Coronary artery (tissue), 2 donors: ENCODE results near the gene ZMYM3.
"Not testable (repeated sequence)": the region's sequence is repeated elsewhere in the genome, so short reads cannot be mapped to it uniquely, and the experiment has no call there.

ENCODE experiments used
- DNase-seq: peaks from one replicate; pipeline ENCODE4 v3.0.0-alpha.2; 2017; ENCODE audit warnings: low spot score
- H3K27ac ChIP-seq, 2 donors: fragments of 200-600 bp; sonication (generic); one replicate each; pipeline ENCODE4 v1.5.1; 2016 to 2019
- H3K4me3 ChIP-seq: fragments of 200-600 bp; sonication (generic); 2 replicates; pipeline ENCODE4 v1.5.1; 2016; ENCODE audit warnings: mild to moderate bottlenecking, moderate library complexity
- TF ChIP-seq, protein P1 (sequence below): fragments of 200-600 bp; sonication (generic); IDR thresholded peaks from one replicate; pipeline ENCODE4 v1.5.1; 2019; ENCODE audit warnings: antibody characterized with exemption

ZMYM3 gene

DNA sequence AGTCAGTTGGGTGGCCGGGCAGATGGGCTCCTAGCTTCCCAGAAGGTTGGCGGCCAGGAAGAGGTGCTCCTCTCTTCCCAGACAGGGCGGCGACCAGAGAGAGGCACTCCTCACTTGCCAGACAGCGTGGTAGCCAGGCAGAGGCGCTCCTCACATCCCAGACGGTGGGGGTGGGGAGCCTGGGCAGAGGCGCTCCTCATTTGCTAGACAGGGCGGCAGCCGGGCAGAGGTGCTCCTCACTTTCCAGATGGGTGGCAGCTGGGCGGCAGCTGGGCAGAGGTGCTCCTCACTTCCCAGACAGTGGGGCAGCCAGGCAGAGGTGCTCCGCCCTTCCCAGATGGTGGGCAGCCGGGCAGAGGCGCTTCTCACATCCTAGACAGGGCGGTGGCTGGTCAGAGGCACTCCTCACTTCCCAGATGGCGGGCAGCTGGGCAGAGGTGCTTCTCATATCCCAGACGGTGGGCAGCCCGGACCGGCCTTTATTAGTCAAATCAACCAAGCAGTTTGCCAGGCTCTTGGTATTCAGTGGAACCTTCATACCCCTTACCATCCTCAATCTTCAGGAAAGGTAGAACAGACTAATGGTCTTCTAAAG lies 16.0 kb upstream of the ZMYM3 start:
- TF ChIP-seq, protein P1, sequence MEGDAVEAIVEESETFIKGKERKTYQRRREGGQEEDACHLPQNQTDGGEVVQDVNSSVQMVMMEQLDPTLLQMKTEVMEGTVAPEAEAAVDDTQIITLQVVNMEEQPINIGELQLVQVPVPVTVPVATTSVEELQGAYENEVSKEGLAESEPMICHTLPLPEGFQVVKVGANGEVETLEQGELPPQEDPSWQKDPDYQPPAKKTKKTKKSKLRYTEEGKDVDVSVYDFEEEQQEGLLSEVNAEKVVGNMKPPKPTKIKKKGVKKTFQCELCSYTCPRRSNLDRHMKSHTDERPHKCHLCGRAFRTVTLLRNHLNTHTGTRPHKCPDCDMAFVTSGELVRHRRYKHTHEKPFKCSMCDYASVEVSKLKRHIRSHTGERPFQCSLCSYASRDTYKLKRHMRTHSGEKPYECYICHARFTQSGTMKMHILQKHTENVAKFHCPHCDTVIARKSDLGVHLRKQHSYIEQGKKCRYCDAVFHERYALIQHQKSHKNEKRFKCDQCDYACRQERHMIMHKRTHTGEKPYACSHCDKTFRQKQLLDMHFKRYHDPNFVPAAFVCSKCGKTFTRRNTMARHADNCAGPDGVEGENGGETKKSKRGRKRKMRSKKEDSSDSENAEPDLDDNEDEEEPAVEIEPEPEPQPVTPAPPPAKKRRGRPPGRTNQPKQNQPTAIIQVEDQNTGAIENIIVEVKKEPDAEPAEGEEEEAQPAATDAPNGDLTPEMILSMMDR: no peak
- no peak overlapping the region for H3K27ac ChIP-seq
- no peak overlapping the region for H3K4me3 ChIP-seq
- no peak for DNase-seq

DNA sequence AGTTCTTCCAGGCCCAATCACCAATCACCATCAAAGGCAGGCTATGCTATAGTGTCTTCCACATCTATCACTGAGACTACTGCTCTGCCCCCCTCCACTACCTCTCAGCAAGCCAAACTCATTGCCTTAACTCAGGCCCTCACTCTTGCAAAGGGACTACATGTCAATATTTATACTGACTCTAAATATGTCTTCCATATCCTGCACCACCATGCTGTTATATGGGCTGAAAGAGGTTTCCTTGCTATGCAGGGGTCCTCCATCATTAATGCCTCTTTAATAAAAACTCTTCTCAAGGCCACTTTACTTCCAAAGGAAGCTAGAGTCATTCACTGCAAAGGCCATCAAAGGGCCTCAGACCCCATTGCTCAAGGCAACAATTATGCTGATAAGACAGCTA lies 14.7 kb upstream of the ZMYM3 start:
- not testable (repeated sequence) for H3K27ac ChIP-seq, H3K4me3 ChIP-seq, DNase-seq

DNA sequence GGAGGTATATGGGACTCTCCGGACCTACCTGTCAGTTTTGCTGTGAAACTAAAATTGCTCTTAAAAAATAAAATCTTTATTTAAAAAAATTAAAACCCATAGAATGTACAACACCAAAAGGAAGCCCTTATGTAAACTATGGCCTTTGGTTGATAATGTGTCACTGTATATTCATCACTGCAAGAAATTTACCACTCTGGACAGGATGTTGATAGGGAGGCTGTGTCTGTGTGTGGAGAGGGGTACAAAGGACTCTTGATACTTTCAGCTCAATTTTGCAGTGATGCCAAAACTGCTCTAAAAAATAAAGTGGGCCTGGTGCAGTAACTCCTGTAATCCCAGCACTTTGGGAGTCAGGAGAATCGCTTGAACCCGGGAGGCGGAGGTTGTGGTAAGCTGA lies 2.9 kb upstream of the ZMYM3 start:
- H3K27ac ChIP-seq: no peak overlapping the region
- TF ChIP-seq, protein P1: no peak
- no peak for DNase-seq
- H3K4me3 ChIP-seq: no peak overlapping the region

DNA sequence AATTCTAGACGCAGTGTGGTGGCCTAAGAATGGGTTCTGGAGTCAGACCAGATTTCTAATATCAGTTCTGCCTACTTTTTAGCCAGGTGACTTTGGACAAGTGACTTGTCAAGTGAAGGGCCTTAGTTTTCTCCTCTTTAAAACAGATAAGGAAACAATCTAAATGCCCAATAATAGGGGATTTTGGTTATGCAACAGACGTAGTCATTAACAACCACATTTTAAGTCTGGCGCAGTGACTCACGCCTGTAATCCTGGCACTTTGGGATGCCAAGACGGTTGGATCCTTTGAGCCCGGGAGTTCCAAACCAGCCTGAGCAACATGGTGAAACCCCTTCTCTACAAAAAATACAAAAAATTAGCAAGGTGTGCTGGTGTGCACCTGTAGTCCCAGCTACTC lies 2.1 kb upstream of the ZMYM3 start:
- Histone ChIP-seq H3K4me3 (no peak overlapping the region), H3K27ac (no peak overlapping the region)
- no peak for DNase-seq
- TF ChIP-seq, protein P1: no peak

DNA sequence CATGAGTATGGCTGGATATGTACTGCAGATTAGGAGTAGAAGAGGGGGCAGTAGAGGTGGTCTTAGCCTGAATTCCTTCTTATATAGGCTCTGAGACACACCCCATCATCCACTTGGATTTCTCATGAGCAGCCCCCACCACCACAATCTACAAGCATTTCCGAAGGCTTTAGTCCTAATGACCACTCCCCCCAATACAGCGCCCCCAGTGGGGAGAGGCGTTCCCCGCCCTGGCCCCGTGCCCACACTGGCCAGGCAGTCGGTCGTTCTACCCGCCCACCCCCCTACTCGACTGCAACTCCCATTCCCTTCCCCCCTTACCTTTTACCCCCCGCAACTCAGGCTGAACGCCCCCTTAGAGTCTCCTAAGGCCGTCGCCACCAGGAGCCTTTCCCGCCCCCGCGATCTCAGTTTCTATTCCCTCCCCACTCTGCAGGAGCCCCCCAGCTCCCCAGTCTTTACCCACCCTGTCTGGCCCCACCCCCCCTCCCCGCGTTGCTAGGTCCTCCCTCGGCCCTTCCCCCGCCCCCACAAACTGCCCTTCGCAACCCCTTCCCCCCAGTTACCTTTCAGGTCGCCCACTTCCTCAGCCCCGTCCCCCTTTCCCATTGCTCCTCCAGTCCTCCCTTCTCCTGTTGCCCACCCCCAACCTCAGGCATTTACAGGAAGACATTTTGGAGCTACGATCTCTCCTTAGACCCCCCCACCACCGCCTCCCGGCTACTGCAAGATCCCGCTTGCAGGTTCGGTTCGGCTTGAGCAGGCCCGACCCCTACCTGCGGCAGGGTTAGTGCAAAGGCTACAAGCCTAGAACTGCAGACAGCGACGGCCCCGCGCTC lies 468 bp downstream of the ZMYM3 start:
- no peak for DNase-seq
- TF ChIP-seq, protein P1: peak; percentile 28
- H3K4me3 ChIP-seq: peak overlapping the region; percentile 87

DNA sequence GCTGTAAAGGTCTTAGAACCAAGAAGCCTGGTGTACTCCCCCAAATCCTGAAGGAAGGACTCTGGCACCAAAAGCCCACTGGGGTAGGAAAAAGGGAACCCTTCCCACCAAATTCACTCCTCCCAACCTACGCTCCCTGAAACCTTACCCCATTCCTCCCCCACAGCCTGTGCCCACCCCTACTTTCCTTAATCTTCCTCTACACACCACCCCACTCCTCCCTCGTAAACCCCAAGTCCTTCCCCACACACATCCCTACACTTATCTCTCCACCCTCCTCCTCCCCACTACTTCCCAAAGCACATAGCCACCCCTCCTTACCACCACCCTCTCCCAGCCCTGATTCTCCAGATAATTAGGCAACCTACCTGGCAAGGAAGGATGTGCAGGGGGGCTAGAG lies 1.7 kb downstream of the ZMYM3 start:
- H3K4me3 ChIP-seq: no peak overlapping the region
- H3K27ac ChIP-seq: no peak overlapping the region
- DNase-seq: no peak
- TF ChIP-seq, protein P1: no peak

More for the DNA sequence above, 468 bp downstream of the ZMYM3 start:
- peak overlapping the region; percentile 49 to 94 for H3K27ac ChIP-seq

DNA sequence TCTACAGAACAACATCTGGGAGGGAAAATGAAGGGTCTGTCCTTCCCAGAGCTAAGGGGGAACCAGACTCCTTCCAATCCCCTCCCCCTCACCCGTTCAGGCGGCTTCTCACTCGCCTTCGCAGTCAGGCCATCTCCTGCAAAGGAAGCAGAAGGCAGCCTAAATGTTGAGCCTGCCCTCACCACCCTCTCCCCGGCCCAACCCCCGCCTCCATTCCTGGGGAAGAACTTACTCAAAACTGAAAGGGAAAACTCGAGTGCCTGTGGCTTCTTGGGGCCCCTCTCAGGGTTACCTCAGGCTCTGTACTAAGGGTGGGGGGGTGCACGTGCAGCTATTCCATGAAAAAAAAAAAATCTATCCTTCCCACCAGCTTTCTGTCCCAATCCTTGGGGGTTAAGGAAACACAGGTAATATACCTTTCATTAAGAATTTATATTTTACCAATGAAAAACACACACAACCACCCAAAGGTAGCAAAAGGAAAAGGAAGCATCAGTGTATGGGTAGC lies 2.4 kb downstream of the ZMYM3 start:
- Histone ChIP-seq H3K4me3 (no peak overlapping the region), H3K27ac (no peak overlapping the region)
- DNase-seq: no peak
- TF ChIP-seq, protein P1: no peak
